ENCODE measurements around the gene UGT1A1. TPM values are rescaled to one million over a fixed set of nuclear protein-coding genes. Genes with fewer than 3 reads are reported as not detected.

UGT1A1 gene
- total and polyA plus RNA-seq, 9 of the 15 experiments (the other 6 are each of a cell fraction or from before 2014, with no cell fraction given), result not detected

GRCh38 chr2:233813236-233814055 lies 53.4 kb downstream of the UGT1A1 start:
- no peak overlapping the region for H3K27ac ChIP-seq (ENCODE audit: extremely low read depth, low read depth, low read length)
- H3K9ac ChIP-seq (ENCODE audit: insufficient read depth in 1 of 2, low read depth in 2 of 2, low read length in 2 of 2), result no peak overlapping the region
- CTCF ChIA-PET (ENCODE audit: low intra/inter-chr PET ratio), result no interaction called here
- H3K36me3 ChIP-seq (ENCODE audit: control insufficient read depth, insufficient read depth, low read length), result no peaks in the 10 kb centered on the region
- no peak overlapping the region for H3K4me2 ChIP-seq (ENCODE audit: insufficient read depth, low read length)
- H3K9me3 ChIP-seq (replicated peaks; ENCODE audit: control insufficient read depth, insufficient read depth, low read depth, low read length), result no peaks in the 10 kb centered on the region
- no peak overlapping the region for H3K4me3 ChIP-seq
- in situ Hi-C loops (cut with MboI) (no loop called here), intact Hi-C loops (cut with micrococcal nuclease) (no loop called here)
- H4K20me1 ChIP-seq (replicated peaks; ENCODE audit: control insufficient read depth, insufficient read depth, low read length), result no peaks in the 10 kb centered on the region
- BruUV-seq (replicated peaks), result no TSS peak
- no peaks in the 10 kb centered on the region for H3K79me2 ChIP-seq (ENCODE audit: control insufficient read depth, insufficient read depth, low read length)
- no peak for ATAC-seq
- no peaks in the 10 kb centered on the region for H3K9me1 ChIP-seq (ENCODE audit: control insufficient read depth, insufficient read depth, low read length)
- POLR2A ChIA-PET, result interaction anchor here (0.6 to 0.8 kb wide), 2 partner anchors 10 to 167 kb away, joined by 3 to 4 read pairs; no protein-coding TSS in a partner anchor
- FAIRE-seq, result no peak
- no peak for DNase-seq (ENCODE audit: extremely low read depth in 1 of 4, low spot score in 3 of 4)
- H2AFZ ChIP-seq (ENCODE audit: low read depth, low read length), result no peak overlapping the region
- H3K4me1 ChIP-seq (replicated peaks in 1 of 2; ENCODE audit: control insufficient read depth in 2 of 2, insufficient read depth in 2 of 2, low read length in 2 of 2), result no peaks in the 10 kb centered on the region; a peak in 1 of 5 replicates
- peaks cover 2 to 28% of the 10 kb centered on the region in 2 experiments; a peak in 3 of 5 replicates for H3K27me3 ChIP-seq (ENCODE audit: control insufficient read depth in 2 of 2, insufficient read depth in 2 of 2, low read length in 2 of 2)
- 4% methylated on average over 3 of the region's 3 CpGs for WGBS (ENCODE audit: insufficient coverage, low coverage, missing lambda C conversion rate)
- TF ChIP-seq ARID2 (IDR thresholded peaks at IDR 0.05) (no peak), ZNF583 (CRISPR knock-in tag; IDR thresholded peaks at IDR 0.05) (no peak), CSDE1 (IDR thresholded peaks at IDR 0.05) (no peak), IRF1 (CRISPR knock-in tag; IDR thresholded peaks at IDR 0.05; ENCODE audit: borderline replicate concordance) (no peak), AFF4 (CRISPR knock-in tag; IDR thresholded peaks at IDR 0.05) (no peak), MXD1 (CRISPR knock-in tag; IDR thresholded peaks at IDR 0.05; ENCODE audit: borderline replicate concordance, poor library complexity, severe bottlenecking) (no peak), TRIM28 (IDR thresholded peaks at IDR 0.05) (no peak), ZNF282 (CRISPR knock-in tag; IDR thresholded peaks at IDR 0.05) (no peak), TRIM24 (IDR thresholded peaks at IDR 0.05) (no peak), ATF3 (IDR thresholded peaks at IDR 0.05) (no peak), ATF3 (CRISPR knock-in tag; conservative IDR thresholded peaks at IDR 0.05) (no peak)
